Measurements from ENCODE around the gene NFIB. TPM values are rescaled to one million over a fixed set of nuclear protein-coding genes. Genes with fewer than 3 reads are reported as not detected.

The NFIB gene
- total RNA-seq, 1 experiment from 2014 or later = 3.6 TPM

DNA sequence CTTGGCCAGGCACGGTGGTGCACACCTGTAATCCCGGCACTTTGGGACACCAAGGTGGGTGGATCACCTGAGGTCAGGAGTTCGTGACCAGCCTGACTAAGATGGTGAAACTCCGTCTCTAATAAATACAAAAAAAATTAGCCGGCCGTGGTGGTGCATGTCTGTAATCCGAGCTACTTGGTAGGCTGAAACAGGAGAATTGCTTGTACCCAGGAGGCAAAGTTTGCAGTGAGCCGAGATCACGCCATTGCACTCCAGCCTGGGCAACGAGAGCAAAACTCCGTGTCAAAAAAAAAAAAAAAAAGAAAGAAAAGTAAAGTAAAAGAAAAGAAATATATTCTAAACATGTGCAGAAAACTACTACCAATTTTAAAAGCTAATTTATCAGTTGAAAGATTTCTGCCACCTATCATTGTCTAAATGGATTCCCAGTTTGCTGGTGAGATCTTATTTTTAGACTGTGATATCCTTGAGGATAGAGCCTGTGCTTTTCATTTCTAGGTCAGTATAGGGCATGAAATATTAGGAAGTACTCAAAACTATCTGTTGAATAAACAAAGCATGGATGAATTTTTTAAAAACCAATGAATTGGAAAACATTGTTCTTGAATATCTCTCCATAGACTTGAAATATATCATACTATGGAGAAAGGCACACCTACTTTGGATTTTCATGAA lies 86.9 kb downstream of the NFIB start:
- Histone ChIP-seq H3K27ac (ENCODE audit: low read length) (no peak overlapping the region), H2AFZ (ENCODE audit: low read length) (no peak overlapping the region), H3K27me3 (ENCODE audit: low read length) (no peaks in the 10 kb centered on the region), H3K9me2 (replicated peaks; ENCODE audit: insufficient read depth, low read length) (no peaks in the 10 kb centered on the region), H3K79me2 (ENCODE audit: low read length) (no peaks in the 10 kb centered on the region), H3K4me2 (ENCODE audit: low read depth, low read length, poor library complexity, severe bottlenecking) (no peak overlapping the region), H3K36me3 (ENCODE audit: insufficient read depth, low read length) (no peaks in the 10 kb centered on the region), H3K9ac (ENCODE audit: low read length) (no peak overlapping the region), H3K4me3 (ENCODE audit: low read length) (no peak overlapping the region), H3K9me3 (ENCODE audit: low read length) (no peaks in the 10 kb centered on the region), H3K4me1 (ENCODE audit: low read length) (no peaks in the 10 kb centered on the region), H4K20me1 (ENCODE audit: insufficient read depth, low read depth, low read length) (no peaks in the 10 kb centered on the region)
- DNase-seq = no peak

DNA sequence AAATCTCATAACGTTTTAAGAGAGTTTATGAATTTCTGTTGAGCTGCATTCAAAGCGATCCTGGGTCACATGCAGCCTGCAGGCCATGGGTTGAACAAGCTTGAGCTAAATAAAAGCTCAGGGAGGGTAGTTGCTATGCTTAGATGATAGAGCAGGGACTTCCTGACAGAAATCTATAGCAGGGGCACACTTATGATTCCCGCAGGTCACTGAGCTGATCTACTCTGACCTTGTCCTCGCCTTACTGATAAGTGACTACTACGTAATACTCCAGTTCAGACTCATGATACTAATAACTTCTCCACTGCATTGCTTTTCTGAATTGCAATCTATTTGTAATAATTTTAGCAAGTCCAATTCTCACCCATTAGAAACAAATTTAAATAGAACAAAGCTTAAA lies 90.9 kb downstream of the NFIB start:
- Histone ChIP-seq H3K36me3 (ENCODE audit: insufficient read depth, low read length) (no peaks in the 10 kb centered on the region), H3K4me1 (ENCODE audit: low read length) (peaks cover 5% of the 10 kb centered on the region), H3K9me3 (ENCODE audit: low read length) (no peaks in the 10 kb centered on the region), H3K9ac (ENCODE audit: low read length) (no peak overlapping the region), H2AFZ (ENCODE audit: low read length) (no peak overlapping the region), H3K79me2 (ENCODE audit: low read length) (no peaks in the 10 kb centered on the region), H4K20me1 (ENCODE audit: insufficient read depth, low read depth, low read length) (no peaks in the 10 kb centered on the region), H3K4me2 (ENCODE audit: low read depth, low read length, poor library complexity, severe bottlenecking) (no peak overlapping the region), H3K4me3 (ENCODE audit: low read length) (no peak overlapping the region), H3K27ac (ENCODE audit: low read length) (no peak overlapping the region), H3K27me3 (ENCODE audit: low read length) (no peaks in the 10 kb centered on the region), H3K9me2 (replicated peaks; ENCODE audit: insufficient read depth, low read length) (no peaks in the 10 kb centered on the region)
- no peak for DNase-seq

DNA sequence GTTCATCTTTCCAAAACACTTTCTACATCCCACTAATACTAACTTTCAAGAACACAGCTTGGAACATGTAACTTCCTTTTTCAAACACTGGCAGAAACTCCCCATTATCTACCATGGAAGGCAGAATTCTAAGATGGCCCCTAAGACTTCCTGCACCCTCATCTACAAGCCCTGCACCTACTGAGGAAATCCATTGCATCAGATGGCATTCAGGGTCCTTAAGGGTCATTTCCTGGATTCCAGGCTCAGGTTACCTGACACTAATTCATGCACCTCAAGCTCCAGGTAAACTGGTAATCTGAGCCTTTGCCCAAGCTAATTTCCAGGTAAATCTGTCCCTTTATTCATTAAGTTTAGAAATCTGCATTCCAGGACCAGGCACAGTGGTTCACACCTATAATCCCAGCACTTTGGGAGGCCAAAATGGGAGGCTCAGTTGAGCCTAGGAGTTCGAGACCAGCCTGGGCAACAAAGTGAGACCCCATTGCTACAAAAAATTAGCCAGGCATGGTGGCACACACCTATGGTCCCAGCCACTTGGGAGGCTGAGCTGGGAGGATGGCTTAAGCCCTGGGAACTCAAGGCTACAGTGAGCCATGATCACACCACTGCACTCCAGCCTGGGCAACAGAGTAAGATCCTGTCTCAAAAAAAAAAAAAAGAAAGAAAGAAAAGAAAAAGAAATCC lies 91.6 kb downstream of the NFIB start:
- DNase-seq = no peak
- no peak overlapping the region for H3K4me2 ChIP-seq (ENCODE audit: low read depth, low read length, poor library complexity, severe bottlenecking)
- H3K9me3 ChIP-seq (ENCODE audit: low read length) = no peaks in the 10 kb centered on the region
- H3K27ac ChIP-seq (ENCODE audit: low read length) = no peak overlapping the region
- H4K20me1 ChIP-seq (ENCODE audit: insufficient read depth, low read depth, low read length) = no peaks in the 10 kb centered on the region
- H3K9ac ChIP-seq (ENCODE audit: low read length) = no peak overlapping the region
- H2AFZ ChIP-seq (ENCODE audit: low read length) = no peak overlapping the region
- no peaks in the 10 kb centered on the region for H3K27me3 ChIP-seq (ENCODE audit: low read length)
- H3K79me2 ChIP-seq (ENCODE audit: low read length) = no peaks in the 10 kb centered on the region
- peaks cover 7% of the 10 kb centered on the region for H3K4me1 ChIP-seq (ENCODE audit: low read length)
- H3K4me3 ChIP-seq (ENCODE audit: low read length) = no peak overlapping the region
- H3K9me2 ChIP-seq (replicated peaks; ENCODE audit: insufficient read depth, low read length) = no peaks in the 10 kb centered on the region
- H3K36me3 ChIP-seq (ENCODE audit: insufficient read depth, low read length) = no peaks in the 10 kb centered on the region

DNA sequence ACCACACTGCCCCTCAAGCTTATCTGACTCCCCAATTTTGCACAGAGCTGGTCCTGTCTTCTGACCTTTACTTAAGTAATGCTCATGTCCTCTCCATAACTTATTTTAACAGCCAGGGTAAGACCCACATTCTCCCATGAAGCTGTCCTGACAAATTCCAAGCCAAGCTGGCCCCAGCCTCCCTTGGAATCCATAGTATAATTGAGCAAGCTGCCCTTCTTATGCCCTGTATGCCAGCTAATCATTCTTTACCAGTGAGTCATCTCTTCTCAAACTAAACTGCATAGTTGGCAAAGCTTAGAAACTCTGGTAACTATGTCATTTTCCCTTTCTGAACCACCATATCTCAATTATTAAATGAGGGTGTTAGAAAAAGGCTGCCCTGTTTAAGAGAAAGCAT lies 92.4 kb downstream of the NFIB start:
- H3K4me2 ChIP-seq (ENCODE audit: low read depth, low read length, poor library complexity, severe bottlenecking) = no peak overlapping the region
- H3K4me3 ChIP-seq (ENCODE audit: low read length) = no peak overlapping the region
- no peak overlapping the region for H2AFZ ChIP-seq (ENCODE audit: low read length)
- no peak for DNase-seq
- H3K9me3 ChIP-seq (ENCODE audit: low read length) = no peaks in the 10 kb centered on the region
- H3K36me3 ChIP-seq (ENCODE audit: insufficient read depth, low read length) = no peaks in the 10 kb centered on the region
- H3K79me2 ChIP-seq (ENCODE audit: low read length) = no peaks in the 10 kb centered on the region
- H3K9ac ChIP-seq (ENCODE audit: low read length) = no peak overlapping the region
- peaks cover 7% of the 10 kb centered on the region for H3K4me1 ChIP-seq (ENCODE audit: low read length)
- H4K20me1 ChIP-seq (ENCODE audit: insufficient read depth, low read depth, low read length) = no peaks in the 10 kb centered on the region
- no peaks in the 10 kb centered on the region for H3K9me2 ChIP-seq (replicated peaks; ENCODE audit: insufficient read depth, low read length)
- H3K27ac ChIP-seq (ENCODE audit: low read length) = no peak overlapping the region
- no peaks in the 10 kb centered on the region for H3K27me3 ChIP-seq (ENCODE audit: low read length)

DNA sequence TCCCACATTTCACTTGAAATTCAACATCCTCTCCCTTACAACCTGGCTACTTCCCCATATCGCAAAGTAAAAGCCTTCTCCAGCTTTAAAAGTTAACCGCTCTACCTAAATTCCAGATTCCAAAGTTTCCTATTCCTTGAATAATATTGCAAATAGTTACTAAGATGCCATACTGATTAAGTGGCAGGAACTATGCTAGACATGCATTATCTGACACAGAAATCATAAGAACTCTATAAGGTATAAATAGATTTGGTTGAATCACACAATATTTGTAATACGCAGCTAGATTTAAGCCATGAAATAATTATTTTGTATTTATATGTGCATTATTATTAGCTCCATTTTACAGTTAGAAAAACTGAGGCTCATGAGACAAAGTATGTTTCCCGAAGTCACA lies 92.8 kb downstream of the NFIB start:
- Histone ChIP-seq H3K4me3 (ENCODE audit: low read length) (no peak overlapping the region), H3K27me3 (ENCODE audit: low read length) (no peaks in the 10 kb centered on the region), H4K20me1 (ENCODE audit: insufficient read depth, low read depth, low read length) (no peaks in the 10 kb centered on the region), H3K79me2 (ENCODE audit: low read length) (no peaks in the 10 kb centered on the region), H3K36me3 (ENCODE audit: insufficient read depth, low read length) (no peaks in the 10 kb centered on the region), H2AFZ (ENCODE audit: low read length) (no peak overlapping the region), H3K27ac (ENCODE audit: low read length) (no peak overlapping the region), H3K9ac (ENCODE audit: low read length) (no peak overlapping the region), H3K9me3 (ENCODE audit: low read length) (no peaks in the 10 kb centered on the region), H3K9me2 (replicated peaks; ENCODE audit: insufficient read depth, low read length) (no peaks in the 10 kb centered on the region), H3K4me2 (ENCODE audit: low read depth, low read length, poor library complexity, severe bottlenecking) (no peak overlapping the region), H3K4me1 (ENCODE audit: low read length) (peaks cover 7% of the 10 kb centered on the region)
- no peak for DNase-seq

DNA sequence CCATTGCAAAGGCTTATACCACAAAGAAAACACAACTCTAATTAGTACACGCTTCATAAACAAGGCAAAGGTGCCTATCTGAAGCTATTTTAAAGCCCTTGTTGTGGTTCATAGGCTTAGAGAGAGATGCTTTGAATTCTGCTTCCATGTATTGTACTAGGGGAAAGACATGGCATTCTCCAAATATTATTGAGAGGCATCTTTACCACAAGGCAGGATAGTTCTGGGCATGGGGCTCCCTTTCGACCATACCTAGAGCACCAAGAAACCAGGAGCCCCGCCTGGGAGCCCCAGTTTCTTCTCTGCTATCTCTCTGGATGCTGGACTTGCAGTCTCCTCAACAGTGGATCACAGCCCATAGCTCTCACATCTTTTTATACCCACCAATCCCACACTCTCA lies 93.7 kb downstream of the NFIB start:
- no peak for DNase-seq
- no peaks in the 10 kb centered on the region for H3K27me3 ChIP-seq (ENCODE audit: low read length)
- no peaks in the 10 kb centered on the region for H3K9me2 ChIP-seq (replicated peaks; ENCODE audit: insufficient read depth, low read length)
- H3K4me2 ChIP-seq (ENCODE audit: low read depth, low read length, poor library complexity, severe bottlenecking) = no peak overlapping the region
- no peaks in the 10 kb centered on the region for H3K9me3 ChIP-seq (ENCODE audit: low read length)
- no peak overlapping the region for H3K4me3 ChIP-seq (ENCODE audit: low read length)
- no peaks in the 10 kb centered on the region for H4K20me1 ChIP-seq (ENCODE audit: insufficient read depth, low read depth, low read length)
- no peak overlapping the region for H2AFZ ChIP-seq (ENCODE audit: low read length)
- no peaks in the 10 kb centered on the region for H3K36me3 ChIP-seq (ENCODE audit: insufficient read depth, low read length)
- no peaks in the 10 kb centered on the region for H3K79me2 ChIP-seq (ENCODE audit: low read length)
- H3K4me1 ChIP-seq (ENCODE audit: low read length) = peaks cover 7% of the 10 kb centered on the region
- no peak overlapping the region for H3K9ac ChIP-seq (ENCODE audit: low read length)
- no peak overlapping the region for H3K27ac ChIP-seq (ENCODE audit: low read length)

DNA sequence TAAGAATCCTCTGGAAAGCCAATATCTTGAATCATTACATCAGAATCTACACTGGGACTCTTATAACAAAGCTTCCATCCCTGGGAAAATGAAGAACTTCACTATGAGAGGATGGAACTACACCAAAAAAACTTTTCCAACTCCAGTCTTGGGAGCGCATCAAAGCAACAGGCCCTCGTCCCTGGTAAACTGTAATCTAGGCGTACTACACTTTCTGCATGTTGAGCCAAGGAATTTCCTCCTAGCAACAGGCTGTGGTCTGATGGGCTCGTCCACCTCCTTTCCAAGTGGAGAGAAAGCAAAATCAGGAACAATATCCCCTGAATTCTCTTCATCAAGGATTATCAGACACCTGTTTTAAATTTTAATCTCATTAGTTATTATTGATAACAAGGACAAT lies 94.1 kb downstream of the NFIB start:
- Histone ChIP-seq H3K27ac (ENCODE audit: low read length) (no peak overlapping the region), H3K79me2 (ENCODE audit: low read length) (no peaks in the 10 kb centered on the region), H3K27me3 (ENCODE audit: low read length) (no peaks in the 10 kb centered on the region), H3K4me1 (ENCODE audit: low read length) (peaks cover 7% of the 10 kb centered on the region), H3K36me3 (ENCODE audit: insufficient read depth, low read length) (no peaks in the 10 kb centered on the region), H2AFZ (ENCODE audit: low read length) (no peak overlapping the region), H3K9me3 (ENCODE audit: low read length) (no peaks in the 10 kb centered on the region), H3K9me2 (replicated peaks; ENCODE audit: insufficient read depth, low read length) (no peaks in the 10 kb centered on the region), H3K4me3 (ENCODE audit: low read length) (no peak overlapping the region), H3K4me2 (ENCODE audit: low read depth, low read length, poor library complexity, severe bottlenecking) (no peak overlapping the region), H4K20me1 (ENCODE audit: insufficient read depth, low read depth, low read length) (no peaks in the 10 kb centered on the region), H3K9ac (ENCODE audit: low read length) (no peak overlapping the region)
- no peak for DNase-seq

DNA sequence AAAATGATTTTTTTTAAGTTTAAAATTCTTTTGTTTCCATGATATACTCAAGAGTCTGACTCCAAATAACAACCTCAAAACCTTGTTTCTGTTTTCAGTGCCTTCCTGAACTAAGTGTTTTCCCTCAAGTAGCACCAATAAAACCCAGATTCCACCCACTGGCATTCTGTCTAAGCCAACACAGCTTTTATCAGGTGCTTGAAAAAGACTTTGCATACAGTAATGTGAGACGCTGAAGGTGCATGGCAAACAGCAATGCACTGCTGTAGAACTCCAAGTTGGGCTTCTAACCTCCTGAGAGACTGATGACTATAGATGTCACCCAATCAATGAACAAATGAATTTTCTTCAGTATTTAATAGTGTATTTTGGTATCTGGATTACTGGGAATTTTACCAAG lies 95.7 kb downstream of the NFIB start:
- Histone ChIP-seq H3K4me2 (ENCODE audit: low read depth, low read length, poor library complexity, severe bottlenecking) (no peak overlapping the region), H3K9me3 (ENCODE audit: low read length) (no peaks in the 10 kb centered on the region), H3K9me2 (replicated peaks; ENCODE audit: insufficient read depth, low read length) (no peaks in the 10 kb centered on the region), H3K36me3 (ENCODE audit: insufficient read depth, low read length) (no peaks in the 10 kb centered on the region), H3K79me2 (ENCODE audit: low read length) (no peaks in the 10 kb centered on the region), H4K20me1 (ENCODE audit: insufficient read depth, low read depth, low read length) (no peaks in the 10 kb centered on the region), H3K27me3 (ENCODE audit: low read length) (no peaks in the 10 kb centered on the region), H3K27ac (ENCODE audit: low read length) (no peak overlapping the region), H3K4me3 (ENCODE audit: low read length) (no peak overlapping the region), H3K9ac (ENCODE audit: low read length) (no peak overlapping the region), H3K4me1 (ENCODE audit: low read length) (peaks cover 7% of the 10 kb centered on the region), H2AFZ (ENCODE audit: low read length) (no peak overlapping the region)
- DNase-seq = no peak
